A673 (cell line): ENCODE results near the gene SLC16A10. TPM values are rescaled to one million over a fixed set of nuclear protein-coding genes. Genes with fewer than 3 reads are reported as not detected.
A peak's percentile ranks its signal among the peaks of the same experiment; 100 is the strongest.

Experiments
- BruUV-seq: library from RNA; stranded (reverse); fragments of 400-500 nt; replicated peaks from 2 replicates; lab custom pipeline; 2021; lab: Mats Ljungman, UMichigan
- CTCF ChIA-PET: fragments of 300-600 bp; sonication (Branson Sonifier 250); formaldehyde crosslinking; loops from one replicate; lab custom pipeline; 2022; ENCODE audit warnings: antibody characterized with exemption; lab: Charles Lee
- POLR2A ChIA-PET: fragments of 300-600 bp; sonication (Branson Sonifier 250); formaldehyde crosslinking; loops from one replicate; lab custom pipeline; 2022; ENCODE audit warnings: antibody characterized with exemption; ENCODE audit not compliant: low non-redundant PET; lab: Charles Lee
- DNase-seq: peaks from one replicate; pipeline ENCODE4 v3.0.0-alpha.2; 2015; ENCODE audit warnings: low spot score
- H3K27ac ChIP-seq: fragments of 200-600 bp; sonication (generic); 2 replicates; pipeline ENCODE4 v1.5.1; 2016; ENCODE audit warnings: mixed run types, low read depth, mild to moderate bottlenecking, mixed read lengths, antibody characterized with exemption, low read length; ENCODE audit not compliant: poor library complexity, severe bottlenecking
- H3K27me3 ChIP-seq: fragments of 200-600 bp; sonication (generic); replicated peaks from 2 replicates; pipeline ENCODE4 v1.6.1; 2017; ENCODE audit warnings: mixed run types, low read depth, mild to moderate bottlenecking, mixed read lengths, antibody characterized with exemption, low read length; ENCODE audit not compliant: insufficient read depth, poor library complexity
- H3K36me3 ChIP-seq: fragments of 200-600 bp; sonication (generic); 2 replicates; pipeline ENCODE4 v1.6.1; 2016; ENCODE audit warnings: mixed run types, mild to moderate bottlenecking, mixed read lengths, antibody characterized with exemption, low read length; ENCODE audit not compliant: insufficient read depth, poor library complexity, severe bottlenecking
- H3K4me1 ChIP-seq: fragments of 200-600 bp; sonication (generic); 2 replicates; pipeline ENCODE4 v1.6.1; 2017; ENCODE audit warnings: mixed run types, mild to moderate bottlenecking, mixed read lengths, antibody characterized with exemption, low read length; ENCODE audit not compliant: insufficient read depth, poor library complexity, severe bottlenecking
- H3K4me3 ChIP-seq: fragments of 200-600 bp; sonication (generic); 2 replicates; pipeline ENCODE4 v1.5.1; 2016; ENCODE audit warnings: low read depth, mixed run types, mild to moderate bottlenecking, mixed read lengths, low read length; ENCODE audit not compliant: poor library complexity, severe bottlenecking
- H3K9me3 ChIP-seq: fragments of 200-600 bp; sonication (generic); 2 replicates; pipeline ENCODE4 v1.6.1; 2016; ENCODE audit warnings: mixed run types, low read depth, mild to moderate bottlenecking, mixed read lengths, antibody characterized with exemption, low read length; ENCODE audit not compliant: poor library complexity, severe bottlenecking
- EZH2 ChIP-seq: fragments of 200-600 bp; sonication (generic); IDR thresholded peaks from 2 replicates; pipeline ENCODE4 v1.6.1; 2017; ENCODE audit warnings: borderline replicate concordance, low read depth, mild to moderate bottlenecking, mixed read lengths, antibody characterized with exemption, low read length; ENCODE audit not compliant: poor library complexity, severe bottlenecking
- intact Hi-C: fragments of 100-400 bp; cut with micrococcal nuclease; formaldehyde crosslinking; loops from one replicate; pipeline ENCODE4 v1.10.0; 2022; ENCODE audit not compliant: unreplicated experiment
- total RNA-seq: library from RNA; stranded (reverse); gene quantifications from 2 replicates; pipeline ENCODE4 v1.2.3, GENCODE V29; 2021
- TF ChIP-seq, protein P1 (sequence below): fragments of 300-800, 200-600 bp; sonication (generic); conservative IDR thresholded peaks from 2 replicates; pipeline ENCODE4 v1.5.1; 2017; ENCODE audit warnings: low read depth, mild to moderate bottlenecking, antibody characterized with exemption, low read length, moderate library complexity, mixed read lengths

Gene SLC16A10
- total RNA-seq, 1 experiment from 2014 or later, result 7.9 TPM

DNA sequence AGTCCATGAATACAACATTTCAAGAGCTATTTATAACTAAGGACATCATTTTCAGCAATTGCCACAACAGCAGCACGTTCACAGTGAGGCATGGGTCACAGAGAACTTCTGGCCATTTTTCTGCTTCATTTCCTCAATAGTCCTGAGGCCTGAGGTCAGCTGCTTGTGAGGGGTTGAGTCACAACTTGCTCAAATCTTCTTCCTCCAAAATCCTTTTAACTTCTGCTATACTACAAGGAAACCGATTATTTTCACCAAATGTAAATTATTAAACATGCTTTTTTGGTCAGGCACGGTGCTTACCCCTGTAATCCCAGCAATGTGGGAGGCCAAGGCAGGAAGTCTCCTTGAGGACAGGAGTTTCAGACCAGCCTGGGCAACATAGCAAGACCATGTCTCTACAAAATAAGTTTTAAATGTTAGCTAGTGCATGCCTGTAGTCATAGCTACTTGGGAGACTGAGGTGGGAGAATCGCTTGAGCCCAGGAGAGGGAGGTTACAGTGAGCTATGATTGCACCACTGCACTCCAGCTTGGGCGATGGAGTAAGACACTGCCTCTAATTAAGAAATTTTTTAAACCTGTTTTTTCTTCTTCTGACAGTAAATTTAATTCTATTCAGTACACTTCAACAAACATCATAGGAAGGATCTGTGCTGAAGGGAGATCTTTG is 11.1 kb upstream of the SLC16A10 start:
- H3K27ac ChIP-seq, result no peak overlapping the region
- no peak for TF ChIP-seq EZH2
- TF ChIP-seq, protein P1, sequence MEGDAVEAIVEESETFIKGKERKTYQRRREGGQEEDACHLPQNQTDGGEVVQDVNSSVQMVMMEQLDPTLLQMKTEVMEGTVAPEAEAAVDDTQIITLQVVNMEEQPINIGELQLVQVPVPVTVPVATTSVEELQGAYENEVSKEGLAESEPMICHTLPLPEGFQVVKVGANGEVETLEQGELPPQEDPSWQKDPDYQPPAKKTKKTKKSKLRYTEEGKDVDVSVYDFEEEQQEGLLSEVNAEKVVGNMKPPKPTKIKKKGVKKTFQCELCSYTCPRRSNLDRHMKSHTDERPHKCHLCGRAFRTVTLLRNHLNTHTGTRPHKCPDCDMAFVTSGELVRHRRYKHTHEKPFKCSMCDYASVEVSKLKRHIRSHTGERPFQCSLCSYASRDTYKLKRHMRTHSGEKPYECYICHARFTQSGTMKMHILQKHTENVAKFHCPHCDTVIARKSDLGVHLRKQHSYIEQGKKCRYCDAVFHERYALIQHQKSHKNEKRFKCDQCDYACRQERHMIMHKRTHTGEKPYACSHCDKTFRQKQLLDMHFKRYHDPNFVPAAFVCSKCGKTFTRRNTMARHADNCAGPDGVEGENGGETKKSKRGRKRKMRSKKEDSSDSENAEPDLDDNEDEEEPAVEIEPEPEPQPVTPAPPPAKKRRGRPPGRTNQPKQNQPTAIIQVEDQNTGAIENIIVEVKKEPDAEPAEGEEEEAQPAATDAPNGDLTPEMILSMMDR, result no peak
- CTCF ChIA-PET, result no interaction called here

DNA sequence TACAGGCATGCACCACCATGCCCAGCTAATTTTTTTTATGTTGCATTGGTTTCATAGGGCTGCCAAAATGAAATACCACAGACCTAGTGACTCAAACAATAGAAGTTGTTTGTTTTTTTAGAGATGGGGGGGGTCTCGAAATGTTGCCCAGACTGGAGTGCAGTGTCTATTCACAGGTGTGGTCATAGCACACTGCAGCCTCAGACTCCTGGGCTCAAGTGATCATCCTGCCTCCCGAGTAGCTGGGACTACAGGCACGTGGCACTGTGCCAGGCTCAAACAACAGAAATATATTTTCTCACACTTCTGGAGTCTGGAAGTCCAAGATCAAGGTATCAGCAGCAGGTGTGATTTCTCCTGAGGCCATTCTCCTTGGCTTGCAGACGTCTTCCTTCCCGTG is 6.6 kb upstream of the SLC16A10 start:
- Histone ChIP-seq H3K9me3 (no peaks in the 10 kb centered on the region), H3K4me1 (no peaks in the 10 kb centered on the region), H3K27ac (no peak overlapping the region), H3K36me3 (no peaks in the 10 kb centered on the region), H3K27me3 (no peaks in the 10 kb centered on the region), H3K4me3 (no peak overlapping the region)
- CTCF ChIA-PET, result no interaction called here
- no TSS peak for BruUV-seq
- DNase-seq, result no peak
- intact Hi-C loops, result no loop called here
- no peak for TF ChIP-seq EZH2
- POLR2A ChIA-PET, result no interaction called here

More for the DNA sequence above, 11.1 kb upstream of the SLC16A10 start:
- no peaks in the 10 kb centered on the region for H3K36me3 ChIP-seq
- no peak overlapping the region for H3K4me3 ChIP-seq
- no peak for DNase-seq
- H3K9me3 ChIP-seq, result no peaks in the 10 kb centered on the region
- H3K27me3 ChIP-seq, result peaks cover 7% of the 10 kb centered on the region
- intact Hi-C loops, result no loop called here
- no TSS peak for BruUV-seq
- H3K4me1 ChIP-seq, result no peaks in the 10 kb centered on the region
- POLR2A ChIA-PET, result no interaction called here

DNA sequence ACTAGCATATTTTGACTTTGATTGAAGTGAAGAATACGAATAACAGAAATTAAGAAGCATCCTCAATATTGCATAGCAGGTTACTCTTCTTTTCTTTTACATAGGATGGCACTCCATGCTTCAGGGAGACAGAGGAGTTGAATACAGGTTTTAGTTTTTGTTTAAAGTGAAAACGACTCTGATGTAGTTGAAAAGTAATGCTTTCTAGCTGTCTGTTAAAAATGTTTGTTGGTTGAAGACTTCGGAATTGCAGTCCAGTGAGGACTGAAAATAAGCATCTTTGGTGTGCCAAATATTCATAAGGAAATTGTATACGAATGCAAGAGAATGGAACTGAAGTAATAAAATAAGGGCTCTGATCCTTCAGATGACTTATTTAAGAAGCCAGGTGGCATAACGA is 618 bp upstream of the SLC16A10 start:
- no peak for TF ChIP-seq EZH2
- TF ChIP-seq, protein P1, result no peak
- no peaks in the 10 kb centered on the region for H3K36me3 ChIP-seq
- peaks cover 18% of the 10 kb centered on the region for H3K27me3 ChIP-seq
- H3K4me3 ChIP-seq, result peak overlapping the region; percentile 69
- no peak for DNase-seq
- CTCF ChIA-PET, result no interaction called here
- H3K4me1 ChIP-seq, result peaks cover 7% of the 10 kb centered on the region
- intact Hi-C loops, result no loop called here
- BruUV-seq, result no TSS peak
- H3K9me3 ChIP-seq, result no peaks in the 10 kb centered on the region
- POLR2A ChIA-PET, result no interaction called here
- H3K27ac ChIP-seq, result no peak overlapping the region
